Common myeloid progenitor, CD34-positive (primary cell): Measurements from ENCODE around the gene TARBP1.
"Not testable (repeated sequence)": the region's sequence is repeated elsewhere in the genome, so short reads cannot be mapped to it uniquely, and the experiment has no call there.

Experiments
- CTCF ChIA-PET: fragments of 350-600 bp; sonication (Branson Sonifier 250); formaldehyde crosslinking; loops from one replicate; lab custom pipeline; 2021; ENCODE audit warnings: antibody characterized with exemption; lab: Charles Lee
- POLR2A ChIA-PET: fragments of 350-600 bp; sonication (Branson Sonifier 250); formaldehyde crosslinking; loops from one replicate; lab custom pipeline; 2021; ENCODE audit warnings: antibody characterized with exemption; lab: Charles Lee
- DNase-seq, 3 donors: peaks; one replicate each; pipeline versions ENCODE4 v3.0.0 to v3.0.0-alpha.2; 2013
- H3K27ac ChIP-seq, 2 experiments: 1 replicate in 1 of 2; 2 replicates in 1 of 2; pipeline ENCODE4 v1.7.0; 2013; ENCODE audit warnings: inconsistent platforms in 2 of 2, low read length in 2 of 2, mild to moderate bottlenecking in 2 of 2, low read depth in 1 of 2, moderate library complexity in 1 of 2; ENCODE audit not compliant: severe bottlenecking in 2 of 2, insufficient read depth in 1 of 2, poor library complexity in 1 of 2
- H3K27me3 ChIP-seq, 5 experiments: replicated peaks in 2 of 5; 1 replicate in 3 of 5; 2 replicates in 2 of 5; pipeline versions ENCODE4 v1.6.1 to v1.7.0; 2013; ENCODE audit warnings: low read length in 4 of 5, mild to moderate bottlenecking in 2 of 5, moderate library complexity in 2 of 5, inconsistent platforms in 1 of 5; ENCODE audit not compliant: insufficient read depth in 5 of 5, control insufficient read depth in 4 of 5
- H3K36me3 ChIP-seq, 4 experiments: 1 replicate in 2 of 4; 2 replicates in 2 of 4; pipeline versions ENCODE4 v1.6.1 to v1.7.0; 2013; ENCODE audit warnings: low read length in 3 of 4, control low read depth in 1 of 4, mild to moderate bottlenecking in 1 of 4; ENCODE audit not compliant: control insufficient read depth in 4 of 4, insufficient read depth in 4 of 4
- H3K4me1 ChIP-seq, 4 experiments: 1 replicate in 3 of 4; 2 replicates in 1 of 4; pipeline versions ENCODE4 v1.6.1 to v1.7.1; 2013; ENCODE audit warnings: low read length in 3 of 4, mild to moderate bottlenecking in 3 of 4, control low read depth in 1 of 4, inconsistent platforms in 1 of 4, moderate library complexity in 1 of 4; ENCODE audit not compliant: control insufficient read depth in 4 of 4, insufficient read depth in 4 of 4; ENCODE audit errors: control extremely low read depth in 1 of 4
- H3K4me3 ChIP-seq, 7 experiments: 1 replicate in 4 of 7; 2 replicates in 3 of 7; pipeline versions ENCODE4 v1.5.1 to v1.7.0; 2013; ENCODE audit warnings: mild to moderate bottlenecking in 7 of 7, low read length in 6 of 7, moderate library complexity in 6 of 7, inconsistent platforms in 2 of 7, low read depth in 2 of 7, control low read depth in 1 of 7; ENCODE audit not compliant: insufficient read depth in 4 of 7, control insufficient read depth in 1 of 7; ENCODE audit errors: extremely low read depth in 1 of 7
- H3K9me3 ChIP-seq, 5 experiments: 1 replicate in 4 of 5; 2 replicates in 1 of 5; pipeline versions ENCODE4 v1.6.1 to v1.7.1; 2013; ENCODE audit warnings: low read length in 4 of 5, mild to moderate bottlenecking in 2 of 5, inconsistent platforms in 1 of 5, low read depth in 1 of 5, moderate library complexity in 1 of 5; ENCODE audit not compliant: control insufficient read depth in 4 of 5, insufficient read depth in 2 of 5; ENCODE audit errors: control extremely low read depth in 1 of 5
- WGBS: methylation state at CpG from one replicate; pipeline ENCODE4 v1.1.5; 2013; ENCODE audit not compliant: insufficient coverage; 5-methylcytosine and 5-hydroxymethylcytosine counted together

The TARBP1 gene

GRCh38 chr1:234406871-234407270 is 72.1 kb downstream of the TARBP1 start:
- H3K4me1 ChIP-seq = peaks cover 0 to under 1% (median 0%) of the 10 kb centered on the region in 4 experiments
- POLR2A ChIA-PET = no interaction called here
- H3K4me3 ChIP-seq = no peak overlapping the region
- H3K27me3 ChIP-seq = no peaks in the 10 kb centered on the region
- no peak for DNase-seq
- 100% methylated on average over 2 of the region's 4 CpGs for WGBS
- H3K9me3 ChIP-seq = no peaks in the 10 kb centered on the region
- no peak overlapping the region for H3K27ac ChIP-seq
- peaks cover 5 to 66% (median 53%) of the 10 kb centered on the region in 4 experiments for H3K36me3 ChIP-seq
- CTCF ChIA-PET = interaction anchor here (1.1 to 1.4 kb wide), 2 partner anchors 30 to 52 kb away, joined by 3 to 4 read pairs; no protein-coding TSS in a partner anchor

- no peak overlapping the region for H3K27ac ChIP-seq
- CTCF ChIA-PET = interaction anchor here (1.1 kb wide), 2 partner anchors 14 to 31 kb away, joined by 3 to 4 read pairs; no protein-coding TSS in a partner anchor
These were observed 73.3 kb downstream of the TARBP1 start for GRCh38 chr1:234405676-234406075.

GRCh38 chr1:234402939-234403338 is 76.0 kb downstream of the TARBP1 start:
- ChIA-PET POLR2A (no interaction called here), CTCF (interaction anchor here (1.9 kb wide), 1 partner anchor 13 kb away, joined by 6 read pairs; no protein-coding TSS in a partner anchor)
- no peak overlapping the region for H3K27ac ChIP-seq
- H3K27me3 ChIP-seq = no peaks in the 10 kb centered on the region
- no peak for DNase-seq
- H3K4me3 ChIP-seq = no peak overlapping the region
- no peaks in the 10 kb centered on the region for H3K9me3 ChIP-seq
- H3K36me3 ChIP-seq = peaks cover 2 to 53% (median 31%) of the 10 kb centered on the region in 4 experiments
- peaks cover 13 to 28% (median 18%) of the 10 kb centered on the region in 4 experiments for H3K4me1 ChIP-seq
- WGBS = 100% methylated on average over 3 of the region's 3 CpGs

More at GRCh38 chr1:234405676-234406075, 73.3 kb downstream of the TARBP1 start:
- H3K4me1 ChIP-seq = peaks cover 7 to 10% (median 8%) of the 10 kb centered on the region in 4 experiments
- WGBS = 100% methylated on average over 1 of the region's 6 CpGs
- H3K9me3 ChIP-seq = no peaks in the 10 kb centered on the region
- H3K4me3 ChIP-seq = no peak overlapping the region
- H3K27me3 ChIP-seq = no peaks in the 10 kb centered on the region
- POLR2A ChIA-PET = no interaction called here
- no peak for DNase-seq
- peaks cover 2 to 69% (median 47%) of the 10 kb centered on the region in 4 experiments for H3K36me3 ChIP-seq

- ChIA-PET POLR2A (no interaction called here), CTCF (no interaction called here)
- H3K9me3 ChIP-seq = no peaks in the 10 kb centered on the region
- peaks cover 13 to 30% (median 19%) of the 10 kb centered on the region in 4 experiments for H3K4me1 ChIP-seq
- H3K27ac ChIP-seq = peak overlapping the region; percentile 36 to 72
- no peak overlapping the region for H3K4me3 ChIP-seq
- no peaks in the 10 kb centered on the region for H3K27me3 ChIP-seq
- peaks cover 0 to 51% (median 22%) of the 10 kb centered on the region in 4 experiments for H3K36me3 ChIP-seq
- DNase-seq = no peak
- 100% methylated on average over 3 of the region's 3 CpGs for WGBS
These were observed 77.3 kb downstream of the TARBP1 start for GRCh38 chr1:234401658-234402057.

- H3K27ac ChIP-seq = peak overlapping the region; percentile 36 to 72
- DNase-seq = peak; percentile 19 to 72 (median 61)
- ChIA-PET CTCF (no interaction called here), POLR2A (no interaction called here)
- no peaks in the 10 kb centered on the region for H3K9me3 ChIP-seq
- H3K4me1 ChIP-seq = peaks cover 13 to 30% (median 19%) of the 10 kb centered on the region in 4 experiments
- peak overlapping the region in 5 of 7 experiments; percentile 5 to 55 (median 33) for H3K4me3 ChIP-seq
- H3K27me3 ChIP-seq = no peaks in the 10 kb centered on the region
- H3K36me3 ChIP-seq = peaks cover 4 to 52% (median 18%) of the 10 kb centered on the region in 4 experiments
These were observed 78.2 kb downstream of the TARBP1 start for GRCh38 chr1:234400773-234401172.

- H3K27ac ChIP-seq = peak overlapping the region in 1 of 2 experiments; percentile 88
- peaks cover 13 to 30% (median 19%) of the 10 kb centered on the region in 4 experiments for H3K4me1 ChIP-seq
- peaks cover 8 to 50% (median 16%) of the 10 kb centered on the region in 4 experiments for H3K36me3 ChIP-seq
- POLR2A ChIA-PET, DNase-seq, H3K9me3 ChIP-seq, H3K27me3 ChIP-seq: not testable (repeated sequence)
- whole genome bisulfite sequencing = no CpG with 5 or more reads among the region's 6 CpGs
- CTCF ChIA-PET = interaction anchor here (0.7 kb wide), 1 partner anchor 8 kb away, joined by 3 read pairs; no protein-coding TSS in a partner anchor
- H3K4me3 ChIP-seq = peak overlapping the region in 2 of 7 experiments; percentile 5 to 76
These were observed 79.5 kb downstream of the TARBP1 start for GRCh38 chr1:234399515-234399914.

- DNase-seq = peak; percentile 32 to 92 (median 86)
- H3K4me3 ChIP-seq = peak overlapping the region in 6 of 7 experiments; percentile 5 to 76 (median 55)
- 0% methylated on average over 3 of the region's 8 CpGs for WGBS
These were observed 80.1 kb downstream of the TARBP1 start for GRCh38 chr1:234398849-234399381.

More at GRCh38 chr1:234398849-234399381, 80.1 kb downstream of the TARBP1 start:
- no peaks in the 10 kb centered on the region for H3K9me3 ChIP-seq
- no peaks in the 10 kb centered on the region for H3K27me3 ChIP-seq
- POLR2A ChIA-PET = interaction anchor here (1.0 kb wide), 1 partner anchor 25 kb away, joined by 3 read pairs; the partner anchor contains the start of gene COA6
- H3K36me3 ChIP-seq = peaks cover 13 to 50% (median 15%) of the 10 kb centered on the region in 4 experiments
- H3K4me1 ChIP-seq = peaks cover 13 to 30% (median 19%) of the 10 kb centered on the region in 4 experiments
- H3K27ac ChIP-seq = peak overlapping the region; percentile 47 to 88
- CTCF ChIA-PET = interaction anchor here (0.7 to 1.6 kb wide), 2 partner anchors 9 to 25 kb away, joined by 3 read pairs; partner anchors contain the start of gene COA6
